SK-N-SH treated with all-trans-retinoic acid at 6 μM for 48 hours (cell line): ENCODE data around the gene C12orf57.

Source experiments
- CREB5 ChIP-seq: fragments of 250-450 bp; sonication (Bioruptor Pico); IDR thresholded peaks from 2 replicates; pipeline ENCODE4 v1.5.1; 2020; ENCODE audit warnings: low read depth, mild to moderate bottlenecking, moderate library complexity
- GLIS3 ChIP-seq: fragments of 250-450 bp; sonication (Bioruptor Pico); IDR thresholded peaks from 2 replicates; pipeline ENCODE4 v1.5.0; 2020; ENCODE audit warnings: mild to moderate bottlenecking, moderate library complexity
- PATZ1 ChIP-seq: fragments of 250-450 bp; sonication (Bioruptor Pico); IDR thresholded peaks from 2 replicates; pipeline ENCODE4 v1.8.0; 2020; ENCODE audit warnings: mild to moderate bottlenecking, moderate library complexity, borderline replicate concordance
- RARB ChIP-seq: fragments of 250-450 bp; sonication (Bioruptor Pico); IDR thresholded peaks from 2 replicates; pipeline ENCODE4 v1.8.0; 2021; ENCODE audit warnings: mild to moderate bottlenecking, moderate library complexity
- TCF4 ChIP-seq: fragments of 250-450 bp; sonication (Bioruptor Pico); IDR thresholded peaks from 2 replicates; pipeline ENCODE4 v1.8.0; 2021; ENCODE audit warnings: mild to moderate bottlenecking, moderate library complexity, borderline replicate concordance
- TOX ChIP-seq: fragments of 250-450 bp; sonication (Bioruptor Pico); IDR thresholded peaks from 2 replicates; pipeline ENCODE4 v1.8.0; 2021; ENCODE audit warnings: mild to moderate bottlenecking, moderate library complexity, borderline replicate concordance
- TSHZ2 ChIP-seq: fragments of 250-450 bp; sonication (Bioruptor Pico); IDR thresholded peaks from 2 replicates; pipeline ENCODE4 v1.5.0; 2020; ENCODE audit warnings: mild to moderate bottlenecking, moderate library complexity
- ZFP30 ChIP-seq: fragments of 450-650 bp; formaldehyde crosslinking; IDR thresholded peaks from 2 replicates; pipeline ENCODE4 v1.5.0; 2022; ENCODE audit warnings: mild to moderate bottlenecking, moderate library complexity

- TF ChIP-seq GLIS3 (CRISPR knock-in tag) (no peak), PATZ1 (no peak), TSHZ2 (no peak), TOX (CRISPR knock-in tag) (no peak), ZFP30 (CRISPR knock-in tag) (no peak), RARB (CRISPR knock-in tag) (no peak), TCF4 (no peak), CREB5 (CRISPR knock-in tag) (no peak)
Observed at GRCh38 chr12:6966351-6966750, 22.5 kb downstream of the C12orf57 start.
